ENCODE results near the gene SUGCT. TPM values are rescaled to one million over a fixed set of nuclear protein-coding genes. Genes with fewer than 3 reads are reported as not detected.
"Not testable (repeated sequence)": the region's sequence is repeated elsewhere in the genome, so short reads cannot be mapped to it uniquely, and the experiment has no call there.

SUGCT gene
- total RNA-seq: 9.9 TPM

DNA sequence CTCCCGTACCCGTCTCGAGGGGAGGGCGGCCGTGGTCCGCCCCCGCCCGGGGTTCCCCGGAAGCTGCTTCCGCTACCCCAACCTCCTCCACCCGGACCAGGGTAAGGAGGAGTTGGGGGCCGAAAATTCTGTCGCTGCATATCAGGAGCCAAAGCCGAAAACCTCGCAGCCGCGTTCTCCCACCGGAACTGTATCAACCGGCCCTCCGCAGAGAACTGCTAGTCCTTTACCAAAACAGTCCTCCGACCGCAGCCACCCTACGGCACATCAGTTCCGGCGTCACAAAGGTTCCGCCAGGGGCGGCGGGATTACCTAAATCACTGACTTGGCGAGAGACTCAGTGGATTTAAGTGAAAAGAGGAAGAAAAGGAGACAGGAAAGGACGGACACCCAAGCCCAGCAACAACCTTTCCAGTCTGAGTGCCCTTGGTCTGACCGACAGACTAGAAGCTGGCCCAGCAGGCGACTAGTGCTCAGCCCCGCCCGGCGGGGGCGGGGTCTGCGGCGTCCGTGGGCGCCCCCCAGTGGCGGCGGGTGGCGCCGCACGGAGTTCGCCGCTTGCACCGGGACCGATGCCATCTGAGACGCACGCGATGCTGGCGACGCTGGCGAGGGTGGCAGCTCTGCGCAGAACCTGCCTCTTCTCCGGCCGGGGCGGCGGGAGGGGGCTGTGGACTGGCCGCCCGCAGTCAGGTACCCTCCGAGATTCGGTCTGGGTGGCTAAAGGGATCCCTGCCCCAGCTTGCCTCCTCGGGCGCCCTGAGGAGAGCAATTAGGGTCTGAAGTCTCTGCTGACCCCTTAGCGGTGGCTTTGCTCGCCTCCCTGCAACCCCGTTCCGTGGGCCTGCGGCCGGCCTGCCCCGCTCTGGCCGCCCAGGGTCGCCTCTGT lies at the start of gene SUGCT, which contains the start of gene MPLKIP:
SUGCT (plus strand) TSS at position 578 of the 889 bp plus-strand sequence.
MPLKIP (minus strand) TSS at position 195 of the 889 bp plus-strand sequence; CDS start at position 140, 55 bp downstream.
- peak; percentile 95 for DNase-seq

DNA sequence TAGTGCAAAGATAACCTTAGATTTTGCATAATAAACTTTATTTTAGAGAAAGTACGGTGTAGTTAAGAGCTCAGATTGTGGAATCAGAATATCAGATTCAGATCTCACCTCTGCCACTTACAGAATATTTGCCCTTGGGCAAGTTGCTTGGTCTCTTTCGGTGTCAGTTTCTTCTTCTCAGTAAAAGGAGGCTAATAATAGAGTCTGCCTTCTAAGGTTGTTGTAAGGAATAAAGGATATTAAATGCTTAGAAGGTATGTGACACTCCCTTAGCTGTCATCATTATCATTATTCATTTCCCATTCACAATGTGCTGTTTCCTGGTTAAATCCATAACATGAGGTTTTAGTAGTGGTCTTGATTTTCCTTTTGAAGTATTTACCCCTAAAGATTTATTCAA lies 42.6 kb upstream of the SUGCT start:
- DNase-seq: no peak

DNA sequence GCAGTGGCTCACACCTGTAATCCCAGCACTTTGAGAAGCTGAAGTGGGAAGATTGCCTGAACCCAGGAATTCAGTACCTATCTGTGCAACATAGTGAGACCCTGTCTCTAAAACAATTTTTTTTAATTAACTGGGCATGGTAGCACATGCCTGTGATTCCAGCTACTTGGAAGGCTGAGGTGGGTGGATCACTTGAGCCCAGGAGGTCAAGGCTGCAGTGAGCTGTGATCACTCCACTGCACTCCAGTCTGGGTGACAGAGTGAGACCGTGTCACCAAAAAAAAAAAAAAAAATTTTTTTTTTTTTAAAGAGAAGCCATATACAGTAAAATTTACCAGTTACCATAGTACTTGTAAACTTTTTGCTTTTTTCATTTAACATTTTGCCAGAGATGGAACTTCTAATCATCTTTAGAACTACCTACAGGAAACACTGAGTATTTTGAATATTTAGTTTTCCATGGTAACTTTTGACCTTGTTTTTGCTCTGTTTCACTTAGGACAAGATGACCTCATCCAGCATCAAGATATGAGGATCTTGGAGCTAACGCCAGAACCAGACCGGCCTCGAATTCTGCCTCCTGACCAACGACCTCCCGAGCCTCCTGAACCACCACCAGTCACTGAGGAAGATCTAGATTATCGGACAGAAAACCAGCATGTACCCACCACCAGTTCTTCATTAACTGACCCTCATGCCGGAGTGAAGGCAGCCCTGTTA lies 41.0 kb upstream of the SUGCT start:
- DNase-seq: no peak

DNA sequence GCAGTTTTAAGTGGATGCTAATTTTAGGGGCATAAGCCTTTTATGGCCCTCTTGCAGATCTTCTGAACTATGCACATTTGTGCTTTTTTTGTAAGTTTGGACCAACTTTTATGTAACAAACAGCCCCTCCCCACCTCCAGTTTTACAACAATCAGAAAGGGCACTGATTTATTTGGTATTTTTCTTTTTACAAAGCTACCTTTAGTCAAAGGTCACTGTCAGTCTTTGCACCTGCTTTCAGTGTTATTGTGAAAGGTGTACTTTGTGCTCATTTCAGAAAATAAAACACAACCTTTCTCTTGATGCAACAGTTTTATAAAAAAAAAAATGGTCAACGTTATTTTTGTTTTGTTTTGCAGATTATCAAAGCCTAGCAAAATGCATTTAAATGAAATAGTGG lies 39.6 kb upstream of the SUGCT start:
- no peak for DNase-seq

DNA sequence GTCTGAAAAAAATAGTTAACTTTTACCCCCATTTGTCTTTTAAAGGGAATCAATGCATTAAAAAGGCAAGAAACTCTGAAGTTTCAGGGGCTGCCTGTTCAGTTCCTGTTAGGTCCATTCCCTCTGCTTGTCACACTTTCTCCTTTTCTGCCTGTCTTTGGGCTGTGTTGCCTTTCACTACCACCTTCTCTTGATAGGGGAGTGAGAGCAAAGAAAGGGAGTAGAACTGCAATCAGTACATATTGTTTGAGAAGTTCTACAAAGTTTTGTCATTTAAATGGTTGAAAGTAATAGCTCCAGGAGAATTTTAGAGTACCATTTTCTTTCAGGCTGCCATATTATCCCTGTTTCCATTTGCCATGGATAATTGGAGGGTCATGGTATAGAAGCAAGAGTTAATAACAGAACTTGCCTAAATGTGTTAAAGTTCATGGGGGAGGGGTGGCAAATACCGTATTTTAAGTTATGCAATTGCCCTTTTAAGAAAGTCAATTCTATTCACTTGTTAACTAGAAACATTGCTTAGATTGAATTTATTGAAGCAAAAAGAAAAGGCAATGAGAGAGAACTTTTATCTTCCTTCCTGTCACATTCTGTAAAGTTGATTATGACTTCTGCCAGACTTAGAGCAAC lies 39.0 kb upstream of the SUGCT start:
- no peak for DNase-seq

DNA sequence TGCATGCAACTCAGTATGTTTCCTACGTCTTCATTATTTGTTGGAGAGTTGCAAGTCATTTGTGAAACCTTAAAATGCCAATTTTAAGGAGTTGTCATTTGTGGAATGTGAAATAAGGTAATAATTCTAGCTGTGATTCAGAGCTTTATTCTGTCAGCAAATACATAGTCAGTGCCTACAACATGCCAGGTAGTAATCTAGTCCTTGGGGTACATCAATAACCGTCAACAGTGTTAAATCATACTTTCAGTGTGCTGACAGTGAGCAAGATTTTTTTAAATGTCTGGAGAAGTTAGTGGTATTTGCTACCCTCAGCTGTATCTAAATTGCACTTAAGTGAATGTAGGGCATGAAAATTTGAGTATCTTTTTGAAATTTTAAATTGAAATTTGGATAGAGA lies 37.1 kb upstream of the SUGCT start:
- DNase-seq: no peak

DNA sequence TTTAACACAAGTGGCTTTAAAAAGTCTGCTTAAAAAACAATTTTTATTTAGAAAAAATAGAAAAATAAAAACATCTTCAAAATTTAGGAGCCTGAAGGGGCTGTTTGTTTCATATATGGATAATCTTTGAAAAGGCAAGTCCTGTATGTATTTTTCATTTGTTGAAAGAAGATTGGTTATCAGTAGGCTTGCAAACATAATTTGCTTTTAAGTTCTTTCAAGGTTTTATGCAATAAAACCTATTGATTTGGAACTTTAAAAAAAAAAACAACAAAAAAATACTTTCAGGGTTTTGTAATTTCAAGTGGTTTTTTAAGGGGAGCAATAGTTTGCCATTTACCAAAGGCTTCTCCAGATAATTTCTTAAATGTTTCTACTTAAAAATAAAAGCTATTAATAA lies 36.0 kb upstream of the SUGCT start:
- no peak for DNase-seq

DNA sequence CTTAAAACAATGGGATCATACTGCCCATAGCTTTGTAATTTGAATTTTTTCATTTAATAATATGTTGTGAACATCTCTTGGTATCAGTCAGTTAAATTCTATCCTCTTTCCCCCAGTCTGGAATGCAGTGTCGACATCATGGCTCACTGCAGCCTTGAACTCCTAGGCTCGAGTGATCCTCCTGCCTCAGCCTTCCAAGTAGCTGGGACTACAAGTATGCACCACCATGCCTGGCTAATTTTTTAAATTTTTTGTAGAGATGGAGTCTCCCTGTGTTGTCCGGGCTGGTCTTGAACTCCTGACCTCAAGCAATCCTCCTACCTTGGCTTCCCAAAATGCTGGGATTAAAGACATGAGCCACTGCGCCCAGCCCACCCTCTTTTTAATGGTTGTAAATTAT lies 35.0 kb upstream of the SUGCT start:
- no peak for DNase-seq

DNA sequence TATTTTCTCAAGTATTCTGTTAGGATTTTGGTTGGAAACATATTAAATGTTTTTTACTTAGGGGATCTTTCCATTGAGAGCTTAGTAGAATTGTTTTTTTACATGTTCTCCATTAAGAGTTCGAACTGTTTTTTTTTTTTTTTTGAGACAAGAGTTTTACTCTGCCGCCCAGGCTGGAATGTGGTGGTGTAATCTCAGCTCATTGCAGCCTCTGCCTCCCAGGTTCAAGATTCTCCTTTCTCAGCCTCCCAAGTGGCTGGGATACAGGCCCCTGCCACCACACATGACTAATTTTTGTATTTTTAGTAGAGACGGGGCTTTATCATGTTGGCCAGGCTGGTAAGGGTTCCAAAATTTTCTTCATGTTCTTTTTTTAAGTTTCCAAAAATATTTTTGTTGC lies 33.6 kb upstream of the SUGCT start:
- DNase-seq: no peak

DNA sequence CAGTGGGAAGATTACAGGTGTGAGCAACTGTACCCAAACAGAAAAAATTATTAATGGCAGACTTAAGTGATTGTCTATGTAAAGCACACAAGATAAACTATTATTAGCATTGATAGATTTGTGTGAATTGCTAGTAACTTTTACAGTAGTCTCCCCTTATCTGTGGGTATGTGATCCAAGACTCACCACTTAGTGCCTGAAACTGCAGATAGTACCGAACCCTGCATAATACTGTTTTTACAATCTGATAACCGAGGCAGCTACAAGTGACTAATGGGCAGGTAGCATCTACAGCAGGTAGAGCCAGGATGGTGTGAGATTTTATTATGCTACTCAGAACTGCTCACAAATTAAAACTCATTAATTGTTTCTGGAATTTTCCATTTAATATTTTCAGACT lies 31.9 kb upstream of the SUGCT start:
- no peak for DNase-seq

DNA sequence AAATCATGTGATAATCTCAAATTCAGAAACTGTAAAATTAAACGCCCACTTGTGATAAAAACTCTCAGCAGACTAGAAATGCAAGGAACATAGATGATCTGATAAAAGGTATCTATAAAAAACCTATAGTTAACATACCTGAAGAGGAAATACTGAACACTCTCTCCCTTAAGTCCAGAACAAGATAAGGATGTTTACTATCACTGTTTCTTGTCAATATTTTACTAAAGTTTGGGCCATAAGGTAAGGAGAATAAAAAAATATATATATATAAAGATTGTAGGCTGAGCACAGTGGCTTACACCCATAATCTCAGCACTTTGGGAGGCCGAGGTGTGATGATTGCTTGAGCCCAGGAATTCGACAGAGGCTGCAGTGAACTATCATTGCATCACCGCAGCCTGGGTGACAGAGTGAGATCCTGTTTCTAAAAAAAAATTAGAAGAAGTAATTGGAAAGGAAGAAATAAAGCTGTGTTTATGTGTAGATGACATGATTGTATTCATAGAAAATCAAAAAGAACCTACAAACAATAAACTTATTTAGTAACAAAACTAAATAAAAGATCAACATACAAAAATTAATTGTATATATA lies 28.8 kb upstream of the SUGCT start:
- DNase-seq: no peak

DNA sequence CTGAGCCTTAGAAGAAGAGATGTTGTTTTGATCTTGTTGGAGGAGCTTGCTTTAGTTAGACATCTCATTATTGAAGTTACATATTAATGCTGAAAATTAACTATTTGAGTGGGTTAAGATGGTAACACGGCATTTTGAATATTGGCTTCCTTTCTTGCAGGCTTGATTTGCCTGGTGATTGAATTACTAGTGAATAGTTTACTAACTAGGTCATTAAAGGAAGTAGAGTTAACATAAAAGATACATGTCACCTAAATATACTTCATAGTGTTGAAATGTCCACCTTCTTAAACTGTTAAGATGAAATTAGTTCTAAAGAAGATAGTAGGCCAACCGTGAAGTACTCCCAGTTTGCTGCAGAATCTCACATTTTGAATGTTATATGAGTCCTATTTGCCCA lies 18.9 kb upstream of the SUGCT start:
- no peak for DNase-seq

DNA sequence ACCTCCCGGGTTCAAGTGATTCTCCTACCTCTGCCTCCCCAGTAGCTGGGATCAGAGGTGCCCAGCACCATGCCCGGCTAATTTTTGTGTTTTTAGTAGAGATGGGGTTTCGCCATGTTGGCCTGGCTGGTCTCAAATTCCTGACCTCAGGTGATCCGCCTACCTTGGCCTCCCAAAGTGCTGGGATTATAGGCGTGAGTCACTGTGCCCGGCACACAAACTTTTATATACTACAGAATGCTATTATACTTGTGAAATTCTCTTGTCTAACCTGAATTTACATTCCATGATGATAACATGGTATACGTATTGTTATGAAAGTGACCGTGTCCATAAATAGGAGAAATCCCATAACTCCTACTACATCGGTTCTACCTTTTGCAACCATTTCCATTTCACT lies 17.6 kb upstream of the SUGCT start:
- not testable (repeated sequence) for DNase-seq

DNA sequence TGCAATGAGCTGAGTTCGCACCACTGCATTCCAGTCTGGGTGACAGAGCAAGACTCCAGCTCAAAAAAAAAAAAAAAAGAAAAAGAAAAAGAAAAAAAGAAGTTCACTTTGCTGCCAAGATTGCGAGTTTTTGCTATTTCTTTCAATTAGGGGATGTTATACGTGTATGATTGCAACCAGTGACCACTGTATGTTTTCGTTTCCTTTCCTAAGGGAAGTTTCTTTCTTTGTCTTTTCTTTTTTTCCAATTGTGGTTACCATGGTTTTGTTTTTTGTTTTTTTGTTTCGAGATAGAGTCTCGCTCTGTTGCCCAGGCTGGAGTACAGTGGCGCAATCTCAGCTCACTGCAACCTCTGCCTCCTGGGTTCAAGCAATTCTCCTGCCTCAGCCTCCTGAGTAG lies 16.6 kb upstream of the SUGCT start:
- not testable (repeated sequence) for DNase-seq

DNA sequence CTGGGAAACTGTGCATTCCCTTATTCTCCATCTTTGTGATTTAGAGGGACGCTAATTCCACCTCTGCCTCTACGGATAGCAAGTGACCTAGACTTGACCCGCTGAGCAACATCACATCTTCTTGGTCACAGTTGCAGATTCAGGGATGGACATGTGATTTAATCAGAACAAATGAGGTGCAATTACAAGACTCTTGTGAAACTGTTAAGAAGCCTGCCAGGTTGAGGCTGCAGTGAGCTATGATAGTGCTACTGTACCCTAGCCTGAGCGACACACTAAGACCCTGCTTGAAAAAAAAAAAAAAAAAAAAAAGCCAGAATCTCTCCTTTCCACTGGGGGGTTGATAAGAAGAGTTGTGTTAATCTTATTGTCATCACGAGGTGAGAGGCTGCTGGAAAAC lies 14.8 kb upstream of the SUGCT start:
- DNase-seq: no peak

DNA sequence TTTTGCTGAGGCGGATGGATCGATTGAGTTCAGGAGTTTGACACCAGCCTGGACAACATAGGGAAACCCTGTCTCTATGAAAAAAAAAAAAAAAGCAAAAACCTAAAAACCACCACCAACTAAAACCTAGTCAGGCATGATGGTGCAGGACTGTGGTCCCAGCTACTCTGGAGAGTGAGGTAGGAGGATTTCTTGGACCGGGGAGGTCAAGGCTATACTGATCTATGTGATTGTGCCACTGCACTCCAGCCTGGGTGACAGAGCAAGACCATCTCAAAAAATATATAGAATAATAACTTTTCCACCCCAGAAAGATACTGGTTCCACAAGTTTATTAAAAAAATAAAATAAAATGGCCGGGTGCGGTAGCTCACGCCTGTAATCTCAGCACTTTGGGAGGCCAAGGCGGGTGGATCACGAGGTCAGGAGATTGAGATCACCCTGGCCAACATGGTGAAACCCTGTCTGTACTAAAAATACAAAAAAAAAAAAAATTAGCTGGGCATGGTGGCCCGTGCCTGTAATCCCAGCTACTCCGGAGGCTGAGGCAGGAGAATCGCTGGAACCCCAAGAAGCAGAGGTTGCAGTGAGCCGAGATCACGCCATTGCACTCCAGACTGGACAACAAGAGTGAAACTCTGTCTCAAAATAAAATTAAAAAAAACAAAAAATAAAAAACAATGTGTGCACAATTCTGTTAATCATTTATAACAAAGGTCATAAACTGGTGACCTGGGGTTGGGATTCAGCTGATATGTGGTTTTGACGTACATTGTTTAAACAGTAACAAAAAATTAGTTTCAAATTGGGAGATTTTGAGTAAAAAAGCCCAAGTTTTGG lies 12.5 kb upstream of the SUGCT start:
- not testable (repeated sequence) for DNase-seq

DNA sequence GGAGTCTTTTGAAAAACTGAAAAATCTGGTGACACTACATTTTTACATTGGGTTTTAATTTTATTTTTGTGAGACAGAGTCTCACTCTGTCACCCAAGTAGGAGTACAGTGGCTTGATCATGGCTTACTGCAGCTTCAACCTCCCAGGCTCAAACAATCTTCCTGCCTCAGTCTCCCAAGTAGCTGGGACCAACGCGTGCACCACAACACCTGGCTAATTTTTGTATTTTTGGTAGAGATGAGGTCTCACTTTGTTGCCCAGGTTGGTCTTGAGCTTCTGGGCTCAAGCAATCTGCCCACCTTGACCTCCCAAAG lies 11.9 kb upstream of the SUGCT start:
- DNase-seq: no peak

DNA sequence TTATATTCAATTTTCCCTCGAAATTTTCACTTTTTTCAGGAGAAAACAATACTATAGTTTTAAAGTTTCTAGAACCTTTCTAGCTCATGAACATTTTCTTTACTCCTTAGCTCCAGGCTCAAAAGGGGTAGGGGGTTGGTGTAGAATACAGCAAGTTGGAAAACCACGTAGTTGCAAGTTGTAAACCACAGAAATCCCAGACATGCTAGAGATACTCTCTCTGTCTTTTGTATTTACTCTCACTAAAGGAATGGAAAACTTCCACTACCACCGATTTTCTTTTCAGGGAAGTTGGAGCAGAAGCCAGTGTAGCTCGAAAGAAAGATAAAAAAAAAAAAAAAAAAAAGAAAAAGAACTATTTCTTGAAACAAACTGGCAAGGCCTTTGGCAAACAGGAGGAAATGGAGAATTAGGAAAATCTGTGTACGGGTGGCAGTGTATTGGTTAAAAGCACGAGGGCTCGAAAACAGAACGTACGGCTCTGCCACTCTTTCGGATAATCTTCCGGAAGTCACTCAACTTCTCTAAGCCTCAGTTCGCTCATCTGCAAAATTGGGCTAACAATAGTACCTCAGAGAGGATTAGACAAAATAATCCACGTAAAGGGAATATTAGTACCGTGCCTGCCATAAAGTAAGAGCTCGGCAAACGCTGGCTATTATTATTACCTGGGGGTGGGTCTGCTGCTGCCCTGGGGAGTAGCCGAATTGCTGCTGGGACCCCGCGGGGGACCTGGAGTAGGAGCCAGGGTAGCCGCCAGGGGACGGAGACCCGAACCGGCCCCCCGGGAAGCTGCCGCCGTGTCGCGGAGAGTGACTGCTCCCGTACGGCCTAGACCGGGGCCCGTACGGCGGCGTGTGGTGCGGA lies 1.0 kb upstream of the SUGCT start:
- peak; percentile 21 for DNase-seq

DNA sequence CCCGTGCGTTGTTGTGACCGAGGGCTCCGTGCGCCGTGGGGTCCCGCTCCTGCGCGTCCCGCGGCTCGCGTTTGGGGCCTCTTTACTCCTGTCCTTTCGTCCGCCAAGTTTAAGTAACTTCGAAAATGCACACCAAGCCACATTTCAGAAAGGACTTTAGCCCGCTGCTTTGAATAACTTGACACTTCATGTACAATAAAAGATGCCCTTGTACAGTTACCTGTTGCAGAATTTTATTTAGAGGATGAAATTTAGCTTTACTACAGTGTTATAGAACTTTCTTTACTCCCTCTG lies 459 bp downstream of the SUGCT start:
- no peak for DNase-seq

DNA sequence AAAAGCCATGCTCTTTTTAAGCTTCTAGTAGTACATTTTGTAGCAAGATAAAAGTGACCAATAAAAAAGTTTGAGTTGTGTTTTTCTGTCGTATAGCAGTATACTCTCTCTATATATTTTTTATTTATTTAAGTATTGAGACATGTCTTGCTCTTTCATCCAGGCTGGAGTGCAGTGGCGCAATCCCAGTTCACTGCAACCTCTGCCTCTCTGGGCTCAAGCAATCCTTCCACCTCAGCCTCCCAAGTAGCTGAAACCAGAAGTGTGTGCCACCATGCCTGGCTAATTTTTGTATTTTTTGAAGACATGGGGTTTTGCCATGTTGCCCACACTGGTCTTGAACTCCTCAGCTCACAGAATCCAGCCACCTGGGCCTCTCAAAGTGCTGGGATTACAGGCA lies 2.8 kb downstream of the SUGCT start:
- no peak for DNase-seq

DNA sequence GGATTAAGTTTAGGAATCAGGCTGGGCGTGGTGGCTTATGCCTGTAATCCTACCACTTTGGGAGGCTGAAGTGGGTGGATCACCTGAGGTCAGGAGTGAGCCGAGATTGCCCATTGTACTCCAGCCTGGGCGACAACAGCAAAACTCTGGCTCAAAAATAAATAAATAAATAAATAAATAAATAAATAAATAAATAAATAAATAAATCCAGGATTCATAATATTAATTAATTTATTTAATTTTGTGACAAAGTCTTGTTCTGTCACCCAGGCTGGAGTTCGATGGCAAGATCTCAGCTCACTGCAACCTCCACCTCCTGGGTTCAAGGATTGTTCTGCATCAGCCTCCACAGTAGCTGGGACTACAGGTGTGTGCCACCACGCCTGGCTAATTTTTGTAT lies 4.2 kb downstream of the SUGCT start:
- no peak for DNase-seq
